Measurements from ENCODE around the gene TRUB2.

- TF ChIP-seq RELA (CRISPR knock-in tag; IDR thresholded peaks at IDR 0.05; ENCODE audit: borderline replicate concordance) (no peak), CTCF (IDR thresholded peaks at IDR 0.05) (no peak), ZNF263 (CRISPR knock-in tag; IDR thresholded peaks at IDR 0.05; ENCODE audit: low read depth) (no peak), MAX (CRISPR knock-in tag; IDR thresholded peaks at IDR 0.05) (no peak), ATF2 (CRISPR knock-in tag; IDR thresholded peaks at IDR 0.05; ENCODE audit: borderline replicate concordance, low read depth) (no peak), TP53 (CRISPR knock-in tag; IDR thresholded peaks at IDR 0.05) (no peak), ZNF121 (CRISPR knock-in tag; IDR thresholded peaks at IDR 0.05) (no peak), CREB1 (CRISPR knock-in tag; IDR thresholded peaks at IDR 0.05) (no peak), FOXP1 (CRISPR knock-in tag; IDR thresholded peaks at IDR 0.05; ENCODE audit: borderline replicate concordance) (no peak), NFATC4 (CRISPR knock-in tag; IDR thresholded peaks at IDR 0.05) (no peak), CBFB (CRISPR knock-in tag; IDR thresholded peaks at IDR 0.05; ENCODE audit: low read depth) (no peak), MXD4 (CRISPR knock-in tag; IDR thresholded peaks at IDR 0.05; ENCODE audit: borderline replicate concordance) (no peak)
These were observed 37.0 kb downstream of the TRUB2 start for GRCh38 chr9:128285033-128285784.
